ENCODE data around the gene FOXP1. TPM values are rescaled to one million over a fixed set of nuclear protein-coding genes. Genes with fewer than 3 reads are reported as not detected.

FOXP1 gene
- polyA plus RNA-seq, 6 donors from 2014 or later = 441 to 620 (median 523) TPM

DNA sequence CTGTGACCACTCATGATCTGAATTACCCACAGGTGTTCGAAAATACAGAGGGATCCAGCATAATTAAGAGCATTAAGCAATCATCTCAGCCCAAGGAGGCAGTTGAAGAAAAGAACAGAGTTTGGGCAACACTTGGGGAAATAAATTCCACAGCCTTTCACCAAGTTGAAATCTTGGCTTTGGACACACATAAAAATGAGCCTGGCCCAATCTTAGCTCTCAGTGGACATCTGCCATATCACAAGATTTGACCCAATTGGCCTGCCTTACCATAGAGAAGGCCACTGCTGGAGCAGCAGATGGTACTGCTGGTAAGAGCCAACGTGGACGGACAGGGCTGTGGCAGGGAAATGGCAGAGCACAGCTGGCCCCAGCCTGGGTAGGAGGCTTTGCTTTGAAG lies 13.0 kb downstream of the FOXP1 start:
- H3K36me3 Mint-ChIP-seq = peaks cover 2 to 12% of the 10 kb centered on the region in 2 donors
- DNase-seq = no peak
- no peak overlapping the region for H3K4me3 Mint-ChIP-seq
- peak overlapping the region in 1 of 6 donors; percentile 59 for H3K27ac Mint-ChIP-seq
- H3K9me3 Mint-ChIP-seq = no peaks in the 10 kb centered on the region
- ATAC-seq (ENCODE audit: low read depth in 2 of 2) = no peak
- H3K4me1 Mint-ChIP-seq = peaks cover 39 to 61% (median 52%) of the 10 kb centered on the region in 3 donors
- H3K27me3 Mint-ChIP-seq = no peaks in the 10 kb centered on the region

DNA sequence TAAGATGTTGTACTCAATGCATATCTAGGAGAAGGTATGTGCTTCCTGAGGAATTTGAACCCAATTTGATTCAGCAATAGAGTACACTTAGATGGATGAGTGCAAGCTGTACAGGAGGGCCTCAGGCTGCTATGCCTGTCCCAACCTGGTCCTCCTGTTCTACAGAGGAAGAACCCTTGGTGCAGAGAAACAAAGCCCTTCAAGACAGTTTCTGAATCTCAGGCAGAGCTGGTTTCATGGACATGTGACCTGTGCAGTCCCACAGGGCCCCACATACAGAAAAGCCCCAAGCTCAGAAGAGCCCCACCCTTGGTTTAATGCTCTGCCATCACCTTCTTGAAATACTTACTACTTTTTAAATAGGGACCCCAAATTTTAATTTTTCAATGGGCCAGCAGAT lies 15.3 kb downstream of the FOXP1 start:
- Mint-ChIP-seq H3K4me3 (peak overlapping the region in 7 of 8 donors; percentile 31 to 82 (median 61)), H3K9me3 (no peaks in the 10 kb centered on the region), H3K27me3 (no peaks in the 10 kb centered on the region), H3K4me1 (peaks cover 54 to 74% (median 68%) of the 10 kb centered on the region in 3 donors), H3K36me3 (peaks cover 9 to 14% of the 10 kb centered on the region in 2 donors), H3K27ac (peak overlapping the region; percentile 29 to 82 (median 65))
- ATAC-seq (ENCODE audit: low read depth in 2 of 2) (peak; percentile 56 to 63), DNase-seq (peak; percentile 40)

DNA sequence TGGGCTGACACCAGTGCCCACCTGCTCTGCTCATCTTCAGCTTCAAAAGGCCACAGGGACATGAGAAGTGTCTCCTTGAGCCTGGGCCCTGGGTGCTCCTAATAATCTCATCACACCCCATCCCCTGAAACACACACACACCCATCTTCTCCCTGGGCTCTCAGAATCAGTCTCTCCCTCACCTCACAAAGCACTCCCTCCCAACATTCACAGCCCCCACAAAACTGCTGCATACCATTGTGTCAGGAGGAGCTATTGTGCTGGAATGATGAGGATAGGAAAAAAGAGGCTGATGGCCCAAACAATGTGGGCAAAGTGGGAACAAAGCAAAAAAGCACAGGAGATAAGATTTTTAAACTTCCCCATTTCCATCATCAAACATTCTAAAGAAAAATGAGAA lies 16.8 kb downstream of the FOXP1 start:
- H3K4me3 Mint-ChIP-seq = peak overlapping the region in 3 of 8 donors; percentile 4 to 62 (median 39)
- H3K4me1 Mint-ChIP-seq = peaks cover 60 to 82% (median 76%) of the 10 kb centered on the region in 3 donors

DNA sequence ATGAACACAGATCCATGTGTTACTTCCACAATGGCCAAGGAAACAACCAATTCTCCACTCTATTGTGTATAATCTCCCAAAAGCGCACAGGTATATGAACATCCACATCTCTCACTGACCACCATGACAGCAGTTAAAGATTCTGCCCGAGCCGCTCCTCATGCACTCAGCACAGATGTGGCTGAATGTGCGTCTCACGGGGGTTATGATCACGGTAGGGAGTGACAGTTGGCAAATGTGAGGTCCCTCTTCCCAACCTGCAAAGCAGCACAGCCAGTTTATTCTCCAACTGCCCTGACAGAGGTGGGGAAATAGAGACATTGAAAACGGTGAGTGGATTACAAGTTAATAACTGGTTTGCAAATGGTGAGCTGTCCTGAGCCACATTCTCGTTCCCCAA lies 17.6 kb downstream of the FOXP1 start:
- peaks cover 9 to 14% of the 10 kb centered on the region in 2 donors for H3K36me3 Mint-ChIP-seq
- DNase-seq (no peak), ATAC-seq (ENCODE audit: low read depth in 2 of 2) (no peak)
- peak overlapping the region in 3 of 6 donors; percentile 6 to 88 (median 25) for H3K27ac Mint-ChIP-seq
- peaks cover 60 to 85% (median 78%) of the 10 kb centered on the region in 3 donors for H3K4me1 Mint-ChIP-seq
- H3K27me3 Mint-ChIP-seq = no peaks in the 10 kb centered on the region
- H3K4me3 Mint-ChIP-seq = peak overlapping the region in 3 of 8 donors; percentile 4 to 83 (median 48)
- no peaks in the 10 kb centered on the region for H3K9me3 Mint-ChIP-seq

More for the DNA sequence above, 16.8 kb downstream of the FOXP1 start:
- ATAC-seq (ENCODE audit: low read depth in 2 of 2) = no peak
- Mint-ChIP-seq H3K9me3 (no peaks in the 10 kb centered on the region), H3K36me3 (peaks cover 9 to 14% of the 10 kb centered on the region in 2 donors), H3K27me3 (no peaks in the 10 kb centered on the region), H3K27ac (peak overlapping the region in 1 of 6 donors; percentile 20)
- no peak for DNase-seq

DNA sequence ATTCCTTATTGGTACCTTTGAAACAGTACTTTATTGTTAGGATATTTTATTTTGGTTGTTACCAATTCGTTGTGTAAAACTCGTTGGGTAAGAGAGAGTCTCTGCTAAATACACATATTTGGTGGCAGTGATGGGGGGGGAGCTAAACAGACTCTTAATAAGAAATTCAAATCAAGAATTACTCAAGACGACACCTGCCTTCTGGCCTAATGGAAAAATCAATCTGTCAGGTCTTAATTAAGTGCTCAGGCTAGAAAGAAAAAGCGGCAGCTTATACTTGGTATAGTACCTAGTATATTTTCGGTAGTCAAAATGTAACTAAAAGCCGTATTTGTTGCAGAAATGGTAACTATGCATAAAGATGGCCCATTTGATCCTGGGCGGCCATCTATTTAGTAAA lies 18.2 kb downstream of the FOXP1 start:
- no peak for ATAC-seq (ENCODE audit: low read depth in 2 of 2)
- no peaks in the 10 kb centered on the region for H3K9me3 Mint-ChIP-seq
- H3K27ac Mint-ChIP-seq = peak overlapping the region in 5 of 6 donors; percentile 32 to 91 (median 81)
- peaks cover 16 to 20% of the 10 kb centered on the region in 2 donors for H3K36me3 Mint-ChIP-seq
- H3K4me3 Mint-ChIP-seq = peak overlapping the region in 4 of 8 donors; percentile 5 to 83 (median 70)
- peaks cover 60 to 86% (median 83%) of the 10 kb centered on the region in 3 donors for H3K4me1 Mint-ChIP-seq
- DNase-seq = no peak
- no peaks in the 10 kb centered on the region for H3K27me3 Mint-ChIP-seq

DNA sequence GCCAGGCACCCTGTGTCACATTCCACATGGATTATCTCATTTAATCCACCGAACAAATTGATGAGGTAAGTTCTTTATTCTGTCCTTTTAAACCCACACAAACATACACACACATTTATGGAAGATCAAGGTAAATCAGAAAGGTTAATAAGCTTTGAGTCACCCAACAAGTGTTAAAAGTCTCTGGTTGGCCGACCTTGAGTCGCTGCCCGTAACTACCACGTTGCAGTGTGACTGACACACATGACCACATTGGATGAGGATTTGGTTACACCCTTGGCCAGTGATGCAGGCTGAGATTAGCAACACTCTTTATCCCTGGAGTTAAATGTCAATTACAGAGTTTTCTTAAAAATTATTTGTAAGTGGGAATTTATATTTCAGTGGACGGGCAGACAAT lies 19.2 kb downstream of the FOXP1 start:
- H3K27me3 Mint-ChIP-seq = no peaks in the 10 kb centered on the region
- peak overlapping the region; percentile 62 to 91 (median 79) for H3K27ac Mint-ChIP-seq
- no peaks in the 10 kb centered on the region for H3K9me3 Mint-ChIP-seq
- ATAC-seq (ENCODE audit: low read depth in 2 of 2) (peak; percentile 61 to 65), DNase-seq (peak; percentile 41)
- H3K4me3 Mint-ChIP-seq = peak overlapping the region; percentile 33 to 86 (median 70)
- H3K36me3 Mint-ChIP-seq = peaks cover 19 to 29% of the 10 kb centered on the region in 2 donors
- peaks cover 64 to 85% (median 83%) of the 10 kb centered on the region in 3 donors for H3K4me1 Mint-ChIP-seq

DNA sequence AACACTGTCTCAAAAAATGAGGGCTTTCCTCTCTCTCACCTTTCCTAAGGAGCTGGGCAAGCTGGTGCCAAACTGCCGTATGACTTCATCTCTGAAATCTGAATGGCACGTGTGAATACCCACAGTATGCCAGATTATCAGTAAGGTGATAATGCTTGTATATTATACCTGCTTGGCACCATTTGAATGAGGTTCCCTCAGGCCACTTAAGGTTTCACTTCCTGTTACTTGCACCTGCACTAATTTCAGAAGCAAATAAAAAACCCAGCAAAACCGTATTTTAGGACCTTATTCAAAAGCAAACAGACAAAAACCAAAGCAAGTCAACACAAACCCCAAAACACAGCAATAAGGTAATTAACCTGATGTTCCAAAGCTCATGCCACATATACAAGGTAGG lies 19.7 kb downstream of the FOXP1 start:
- H3K27me3 Mint-ChIP-seq = no peaks in the 10 kb centered on the region
- peaks cover 59 to 85% (median 78%) of the 10 kb centered on the region in 3 donors for H3K4me1 Mint-ChIP-seq
- peaks cover 21 to 31% of the 10 kb centered on the region in 2 donors for H3K36me3 Mint-ChIP-seq
- H3K4me3 Mint-ChIP-seq = peak overlapping the region; percentile 33 to 86 (median 70)
- peak; percentile 77 for DNase-seq
- ATAC-seq (ENCODE audit: low read depth in 2 of 2) = peak; percentile 85 to 91
- peak overlapping the region; percentile 62 to 91 (median 79) for H3K27ac Mint-ChIP-seq
- H3K9me3 Mint-ChIP-seq = no peaks in the 10 kb centered on the region

DNA sequence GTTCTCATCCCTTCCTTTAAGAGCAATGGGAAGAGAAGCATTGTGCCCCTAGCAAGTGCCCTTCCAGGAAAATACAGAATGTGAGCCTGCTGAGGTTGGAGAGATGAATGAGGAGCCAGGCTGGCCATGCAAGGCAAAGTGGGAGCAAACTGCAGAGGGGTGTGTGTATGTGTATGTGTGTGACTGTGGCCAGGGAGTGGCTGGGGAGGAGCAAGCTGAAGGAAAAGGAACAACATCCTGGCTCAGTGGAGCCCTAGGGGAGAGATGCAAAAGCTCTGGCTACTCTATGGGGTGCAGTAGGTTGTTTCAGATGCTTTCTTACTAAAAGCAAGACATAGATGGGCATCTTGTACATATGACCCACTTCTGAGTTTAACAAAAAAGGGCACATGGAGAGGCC lies 20.6 kb downstream of the FOXP1 start:
- Mint-ChIP-seq H3K4me3 (peak overlapping the region in 7 of 8 donors; percentile 17 to 86 (median 66)), H3K9me3 (no peaks in the 10 kb centered on the region), H3K4me1 (peaks cover 58 to 83% (median 73%) of the 10 kb centered on the region in 3 donors), H3K27me3 (no peaks in the 10 kb centered on the region), H3K36me3 (peaks cover 25 to 31% of the 10 kb centered on the region in 2 donors), H3K27ac (peak overlapping the region in 2 of 6 donors; percentile 62 to 89)
- no peak for ATAC-seq (ENCODE audit: low read depth in 2 of 2)
- no peak for DNase-seq

DNA sequence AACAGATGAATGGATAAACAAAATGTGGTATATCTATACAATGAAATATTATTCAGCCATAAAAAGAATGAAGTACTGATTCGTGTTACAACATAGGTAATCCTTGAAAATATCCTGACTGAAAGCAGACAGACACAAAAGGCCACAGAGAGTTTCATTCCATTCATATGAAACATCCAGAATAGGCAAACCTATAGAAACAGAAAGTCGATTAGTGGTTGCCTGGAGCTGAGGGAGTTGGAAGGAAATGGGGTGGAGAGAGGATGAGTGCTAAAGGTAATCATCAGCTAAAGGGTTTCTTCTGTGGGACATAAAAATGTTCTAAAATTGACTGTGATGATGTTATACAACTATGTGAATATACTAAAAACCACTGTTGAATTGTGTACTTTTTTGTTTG lies 22.9 kb downstream of the FOXP1 start:
- Mint-ChIP-seq H3K4me3 (no peak overlapping the region), H3K27me3 (no peaks in the 10 kb centered on the region), H3K27ac (no peak overlapping the region), H3K4me1 (peaks cover 47 to 81% (median 69%) of the 10 kb centered on the region in 3 donors), H3K9me3 (no peaks in the 10 kb centered on the region), H3K36me3 (peaks cover 26% of the 10 kb centered on the region in 2 donors)
- DNase-seq (no peak), ATAC-seq (ENCODE audit: low read depth in 2 of 2) (no peak)

DNA sequence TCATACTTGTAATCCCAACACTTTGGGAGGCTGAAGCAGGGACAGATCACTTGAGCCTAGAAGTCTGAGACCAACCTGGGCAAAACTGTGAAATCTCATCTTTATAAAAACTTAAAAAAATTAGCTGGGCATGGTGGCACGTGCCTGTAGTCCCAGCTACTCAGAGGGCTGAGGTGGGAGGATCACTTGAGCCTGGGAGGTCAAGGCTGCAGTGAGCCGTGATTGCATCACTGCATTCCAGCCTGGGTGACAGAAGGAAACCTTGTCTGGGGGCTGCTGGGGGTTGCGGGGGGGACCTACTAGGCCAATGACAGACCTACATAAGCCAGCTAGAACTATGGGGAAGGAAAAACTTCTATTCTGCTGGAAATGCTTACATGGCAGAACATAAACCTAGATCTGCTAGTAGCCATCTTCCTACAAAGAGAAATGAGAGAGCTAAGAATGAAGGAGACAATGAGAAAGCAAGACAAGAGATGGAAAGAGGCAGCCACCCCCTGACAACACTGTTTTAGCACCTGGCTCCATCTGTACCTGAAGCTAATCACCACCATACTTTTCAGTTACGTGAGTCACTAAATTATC lies 23.9 kb downstream of the FOXP1 start:
- no peak for ATAC-seq (ENCODE audit: low read depth in 2 of 2)
- Mint-ChIP-seq H3K4me1 (peaks cover 38 to 80% (median 66%) of the 10 kb centered on the region in 3 donors), H3K27me3 (no peaks in the 10 kb centered on the region), H3K9me3 (no peaks in the 10 kb centered on the region), H3K4me3 (no peak overlapping the region), H3K27ac (peak overlapping the region in 4 of 6 donors; percentile 16 to 71 (median 36)), H3K36me3 (peaks cover 17 to 23% of the 10 kb centered on the region in 2 donors)
- no peak for DNase-seq

DNA sequence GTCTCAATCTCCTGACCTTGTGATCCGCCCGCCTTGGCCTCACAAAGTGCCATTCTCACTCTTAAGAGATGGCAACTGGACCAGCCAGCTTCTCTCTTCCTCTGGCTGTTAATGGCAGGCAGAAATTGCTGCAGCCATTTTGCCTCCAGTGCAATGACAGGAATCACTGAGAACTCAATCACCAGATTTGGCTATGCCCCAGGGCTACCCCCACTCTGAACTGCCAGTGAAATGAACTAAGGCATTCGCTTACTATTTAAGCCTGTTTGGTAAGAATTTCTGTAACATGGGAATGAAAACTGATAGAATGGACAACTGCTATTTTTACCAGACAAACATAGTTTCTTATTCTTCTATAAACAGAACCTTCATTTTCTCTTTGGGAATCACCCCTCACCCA lies 24.5 kb downstream of the FOXP1 start:
- ATAC-seq (ENCODE audit: low read depth in 2 of 2) (no peak), DNase-seq (no peak)
- H3K27me3 Mint-ChIP-seq = no peaks in the 10 kb centered on the region
- peak overlapping the region in 1 of 6 donors; percentile 71 for H3K27ac Mint-ChIP-seq
- no peaks in the 10 kb centered on the region for H3K9me3 Mint-ChIP-seq
- peaks cover 31 to 77% (median 61%) of the 10 kb centered on the region in 3 donors for H3K4me1 Mint-ChIP-seq
- peaks cover 17 to 23% of the 10 kb centered on the region in 2 donors for H3K36me3 Mint-ChIP-seq
- no peak overlapping the region for H3K4me3 Mint-ChIP-seq

DNA sequence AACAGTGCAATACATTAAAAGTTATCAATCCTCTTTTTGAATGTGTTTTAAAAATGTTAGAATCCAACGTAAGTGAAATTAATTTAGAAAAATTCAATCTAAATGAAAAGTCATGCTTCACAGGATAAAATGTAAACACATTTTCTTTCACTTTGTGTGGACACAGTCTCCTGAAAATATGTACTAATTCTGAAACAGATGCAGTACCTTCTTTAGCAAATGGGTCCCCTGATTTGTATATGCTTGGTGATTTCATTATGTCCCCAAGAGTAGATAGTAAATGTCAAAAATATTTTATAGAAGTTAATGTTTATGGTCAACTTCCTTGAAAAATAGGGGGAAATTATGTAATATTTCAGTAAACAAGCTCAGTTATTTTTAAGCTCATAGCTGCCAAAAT lies 28.9 kb downstream of the FOXP1 start:
- Mint-ChIP-seq H3K36me3 (peaks cover 10% of the 10 kb centered on the region in 2 donors), H3K27me3 (no peaks in the 10 kb centered on the region), H3K9me3 (no peaks in the 10 kb centered on the region)

DNA sequence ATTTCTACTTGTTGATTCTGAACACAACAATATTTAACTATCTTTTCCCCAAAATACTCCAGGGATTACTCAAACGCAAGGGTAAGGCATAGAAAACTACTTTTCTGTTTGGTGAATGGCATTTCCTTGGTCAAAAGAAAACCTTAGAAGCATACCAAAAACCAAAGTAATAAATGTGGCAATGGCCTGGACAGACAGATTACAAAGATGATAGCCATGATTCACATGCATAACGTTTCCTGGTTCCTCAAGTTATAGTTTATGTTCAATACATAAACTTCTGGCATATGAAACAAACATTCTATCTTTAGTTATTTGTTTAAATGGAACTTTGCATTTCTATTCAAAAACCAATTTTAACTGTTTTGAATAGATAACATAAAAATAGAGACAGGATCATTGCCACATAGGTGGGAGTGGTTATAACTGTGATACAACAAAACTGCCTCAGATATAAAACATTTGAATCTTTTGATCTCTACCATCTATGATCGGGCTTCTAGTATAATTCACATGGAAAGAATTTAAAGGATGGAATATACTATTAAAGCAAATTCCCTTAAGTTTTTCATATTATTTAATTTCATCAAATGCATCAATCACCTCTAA lies 32.1 kb downstream of the FOXP1 start:
- Mint-ChIP-seq H3K9me3 (no peaks in the 10 kb centered on the region), H3K27ac (no peak overlapping the region), H3K36me3 (no peaks in the 10 kb centered on the region), H3K4me1 (peaks cover 19 to 57% (median 54%) of the 10 kb centered on the region in 3 donors), H3K4me3 (no peak overlapping the region), H3K27me3 (no peaks in the 10 kb centered on the region)
- DNase-seq (no peak), ATAC-seq (ENCODE audit: low read depth in 2 of 2) (no peak)

More for the DNA sequence above, 28.9 kb downstream of the FOXP1 start:
- Mint-ChIP-seq H3K27ac (peak overlapping the region in 1 of 6 donors; percentile 5), H3K4me3 (peak overlapping the region in 2 of 8 donors; percentile 12 to 30), H3K4me1 (peaks cover 20 to 60% (median 46%) of the 10 kb centered on the region in 3 donors)
- no peak for DNase-seq
- ATAC-seq (ENCODE audit: low read depth in 2 of 2) = no peak

DNA sequence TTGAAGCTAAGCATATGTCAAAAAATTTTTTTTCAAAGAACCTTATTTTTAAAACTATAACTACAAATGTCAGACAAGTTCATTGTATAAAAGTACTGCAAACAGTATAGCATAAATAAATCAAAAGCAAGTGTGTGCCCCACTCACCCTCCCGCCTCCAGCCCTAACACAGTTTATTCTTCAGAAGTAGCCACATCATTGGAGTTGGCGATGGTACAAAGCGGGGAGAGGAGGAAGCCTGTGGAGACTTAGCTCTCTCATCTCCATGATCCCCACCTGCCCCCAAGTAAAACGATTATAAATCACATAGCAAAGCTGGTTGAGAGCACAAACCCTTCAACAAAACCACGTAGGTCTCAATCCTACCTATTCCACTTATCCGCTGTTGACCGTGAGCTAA lies 33.6 kb downstream of the FOXP1 start:
- Mint-ChIP-seq H3K4me3 (peak overlapping the region in 1 of 8 donors; percentile 5), H3K27me3 (no peaks in the 10 kb centered on the region), H3K27ac (no peak overlapping the region), H3K36me3 (no peaks in the 10 kb centered on the region), H3K4me1 (peaks cover 22 to 49% (median 43%) of the 10 kb centered on the region in 3 donors), H3K9me3 (no peaks in the 10 kb centered on the region)
- DNase-seq = no peak
- ATAC-seq (ENCODE audit: low read depth in 2 of 2) = no peak

Measured in naive B cell (primary cell).